Calu3 (cell line): Measurements from ENCODE around the gene CLCN7. TPM values are rescaled to one million over a fixed set of nuclear protein-coding genes. Genes with fewer than 3 reads are reported as not detected.
"Not testable (repeated sequence)": the region's sequence is repeated elsewhere in the genome, so short reads cannot be mapped to it uniquely, and the experiment has no call there.

Source experiments
- BruUV-seq: library from RNA; stranded (reverse); fragments of 400-500 nt; replicated peaks from 2 replicates; lab custom pipeline; 2021; lab: Mats Ljungman, UMichigan
- CTCF ChIA-PET: fragments of 300-600 bp; sonication (Branson Sonifier 250); formaldehyde crosslinking; loops from one replicate; lab custom pipeline; 2022; ENCODE audit warnings: antibody characterized with exemption; lab: Charles Lee
- DNase-seq: peaks from one replicate; pipeline ENCODE4 v3.0.0; 2022
- H3K27ac Mint-ChIP-seq: one replicate; pipeline ENCODE4 v1.8.0; 2022; ENCODE audit warnings: mixed read lengths; ENCODE audit not compliant: unreplicated experiment
- H3K27me3 Mint-ChIP-seq: one replicate; pipeline ENCODE4 v1.8.0; 2022; ENCODE audit warnings: mixed read lengths; ENCODE audit not compliant: unreplicated experiment
- H3K36me3 Mint-ChIP-seq: one replicate; pipeline ENCODE4 v1.8.0; 2022; ENCODE audit warnings: mild to moderate bottlenecking, moderate library complexity, mixed read lengths; ENCODE audit not compliant: insufficient read depth, unreplicated experiment
- H3K4me1 Mint-ChIP-seq: one replicate; pipeline ENCODE4 v1.8.0; 2022; ENCODE audit warnings: mild to moderate bottlenecking, low read depth, mixed read lengths; ENCODE audit not compliant: unreplicated experiment
- H3K4me3 Mint-ChIP-seq: one replicate; pipeline ENCODE4 v1.8.0; 2022; ENCODE audit warnings: mild to moderate bottlenecking, low read depth, moderate library complexity, mixed read lengths; ENCODE audit not compliant: unreplicated experiment
- H3K9me3 Mint-ChIP-seq: one replicate; pipeline ENCODE4 v1.8.0; 2022; ENCODE audit warnings: low read depth, mixed read lengths; ENCODE audit not compliant: unreplicated experiment
- intact Hi-C: fragments of 100-400 bp; cut with micrococcal nuclease; formaldehyde crosslinking; loops from one replicate; pipeline ENCODE4 v1.10.0; 2022; ENCODE audit not compliant: unreplicated experiment
- total RNA-seq: library from RNA; stranded (reverse); gene quantifications from 2 replicates; pipeline ENCODE4 v1.2.3, GENCODE V29; 2022
- TF ChIP-seq, protein P1 (sequence below): fragments of 200-600 bp; IDR thresholded peaks from one replicate; pipeline ENCODE4 v1.8.0; 2022; ENCODE audit warnings: antibody characterized with exemption; ENCODE audit not compliant: unreplicated experiment

Gene CLCN7
- total RNA-seq, 1 experiment from 2014 or later = 117 TPM

DNA sequence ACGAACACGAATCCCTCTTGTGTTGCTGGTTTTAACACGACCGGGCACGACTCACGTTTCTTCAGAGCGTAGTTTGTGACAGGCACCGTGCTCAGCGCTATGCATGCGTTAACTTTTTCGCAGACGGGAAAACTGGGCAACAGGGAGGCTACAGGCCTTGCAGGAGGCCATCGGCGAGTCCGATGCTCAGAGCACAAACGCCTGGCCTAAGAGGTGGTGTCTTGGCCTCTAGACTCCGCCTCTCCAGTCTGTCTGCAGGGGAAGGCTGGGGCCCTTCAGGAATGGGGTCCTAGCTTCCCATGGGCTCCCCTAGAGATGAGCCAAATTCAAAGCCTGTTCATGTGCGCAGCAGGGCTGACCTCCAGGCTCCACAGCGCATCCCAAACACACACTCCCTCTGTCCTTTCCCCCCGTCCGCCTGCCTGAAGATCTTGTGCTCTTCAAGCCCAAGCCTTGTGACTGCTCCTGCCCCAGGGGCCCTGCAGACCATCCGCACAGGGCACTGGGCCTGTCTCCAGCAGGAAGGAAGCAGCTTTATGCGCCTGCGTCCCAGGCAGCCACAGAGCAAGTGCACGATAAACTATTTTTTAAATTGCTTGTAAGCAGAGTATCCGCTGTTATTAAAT, 3.1 kb downstream of the CLCN7 start:
- peaks cover 18% of the 10 kb centered on the region for H3K4me1 Mint-ChIP-seq
- no peaks in the 10 kb centered on the region for H3K9me3 Mint-ChIP-seq
- no TSS peak for BruUV-seq
- H3K27me3 Mint-ChIP-seq = no peaks in the 10 kb centered on the region
- TF ChIP-seq, protein P1, sequence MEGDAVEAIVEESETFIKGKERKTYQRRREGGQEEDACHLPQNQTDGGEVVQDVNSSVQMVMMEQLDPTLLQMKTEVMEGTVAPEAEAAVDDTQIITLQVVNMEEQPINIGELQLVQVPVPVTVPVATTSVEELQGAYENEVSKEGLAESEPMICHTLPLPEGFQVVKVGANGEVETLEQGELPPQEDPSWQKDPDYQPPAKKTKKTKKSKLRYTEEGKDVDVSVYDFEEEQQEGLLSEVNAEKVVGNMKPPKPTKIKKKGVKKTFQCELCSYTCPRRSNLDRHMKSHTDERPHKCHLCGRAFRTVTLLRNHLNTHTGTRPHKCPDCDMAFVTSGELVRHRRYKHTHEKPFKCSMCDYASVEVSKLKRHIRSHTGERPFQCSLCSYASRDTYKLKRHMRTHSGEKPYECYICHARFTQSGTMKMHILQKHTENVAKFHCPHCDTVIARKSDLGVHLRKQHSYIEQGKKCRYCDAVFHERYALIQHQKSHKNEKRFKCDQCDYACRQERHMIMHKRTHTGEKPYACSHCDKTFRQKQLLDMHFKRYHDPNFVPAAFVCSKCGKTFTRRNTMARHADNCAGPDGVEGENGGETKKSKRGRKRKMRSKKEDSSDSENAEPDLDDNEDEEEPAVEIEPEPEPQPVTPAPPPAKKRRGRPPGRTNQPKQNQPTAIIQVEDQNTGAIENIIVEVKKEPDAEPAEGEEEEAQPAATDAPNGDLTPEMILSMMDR = no peak
- CTCF ChIA-PET = interaction anchor here (0.6 kb wide), 1 partner anchor 9 kb away, joined by 3 read pairs; no protein-coding TSS in a partner anchor
- peaks cover 33% of the 10 kb centered on the region for H3K36me3 Mint-ChIP-seq
- no peak for DNase-seq
- H3K27ac Mint-ChIP-seq = no peak overlapping the region
- H3K4me3 Mint-ChIP-seq = no peak overlapping the region
- intact Hi-C loops = no loop called here

DNA sequence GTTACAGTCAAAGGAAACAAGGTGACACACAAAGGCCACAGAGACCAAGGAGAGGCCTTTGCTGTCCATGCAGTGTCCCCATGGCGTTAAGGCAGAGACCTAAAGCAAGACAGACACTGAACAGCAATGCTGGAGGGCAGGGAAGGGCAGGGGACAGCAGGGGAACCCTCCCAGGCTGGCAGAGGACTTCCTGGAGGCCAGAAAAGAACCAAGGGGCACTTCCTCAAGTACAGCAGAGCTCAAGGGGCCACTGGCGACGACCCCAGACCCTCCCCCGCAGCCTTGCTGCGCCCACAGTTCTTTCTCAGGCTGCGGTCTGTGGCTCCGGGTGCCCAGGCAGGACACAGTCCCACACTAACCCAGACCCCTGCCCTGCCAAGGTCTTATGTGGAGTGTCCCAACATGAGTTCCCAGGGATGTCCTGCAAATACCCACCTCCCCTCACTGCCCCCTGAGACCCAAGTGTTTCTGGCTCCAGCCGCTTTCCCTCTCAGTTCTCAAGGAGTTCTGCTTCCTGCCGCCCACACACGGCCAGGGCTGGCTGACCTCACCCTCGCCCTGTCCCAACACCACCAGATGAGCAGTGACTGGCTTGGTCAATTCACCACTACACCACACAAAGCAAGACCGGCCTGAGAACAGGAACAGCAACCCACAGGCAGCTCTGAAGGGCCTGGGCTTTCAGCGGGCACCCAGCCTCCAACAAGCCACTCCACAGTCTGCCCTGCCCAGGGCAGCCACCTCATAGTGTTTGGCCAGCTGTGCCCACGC, 4.2 kb downstream of the CLCN7 start:
- H3K9me3 Mint-ChIP-seq = no peaks in the 10 kb centered on the region
- no TSS peak for BruUV-seq
- no peaks in the 10 kb centered on the region for H3K27me3 Mint-ChIP-seq
- intact Hi-C loops = no loop called here
- CTCF ChIA-PET = no interaction called here
- TF ChIP-seq, protein P1 = no peak
- no peak for DNase-seq
- H3K27ac Mint-ChIP-seq = no peak overlapping the region
- H3K4me1 Mint-ChIP-seq = peaks cover 18% of the 10 kb centered on the region
- peaks cover 28% of the 10 kb centered on the region for H3K36me3 Mint-ChIP-seq
- peak overlapping the region; percentile 38 for H3K4me3 Mint-ChIP-seq

DNA sequence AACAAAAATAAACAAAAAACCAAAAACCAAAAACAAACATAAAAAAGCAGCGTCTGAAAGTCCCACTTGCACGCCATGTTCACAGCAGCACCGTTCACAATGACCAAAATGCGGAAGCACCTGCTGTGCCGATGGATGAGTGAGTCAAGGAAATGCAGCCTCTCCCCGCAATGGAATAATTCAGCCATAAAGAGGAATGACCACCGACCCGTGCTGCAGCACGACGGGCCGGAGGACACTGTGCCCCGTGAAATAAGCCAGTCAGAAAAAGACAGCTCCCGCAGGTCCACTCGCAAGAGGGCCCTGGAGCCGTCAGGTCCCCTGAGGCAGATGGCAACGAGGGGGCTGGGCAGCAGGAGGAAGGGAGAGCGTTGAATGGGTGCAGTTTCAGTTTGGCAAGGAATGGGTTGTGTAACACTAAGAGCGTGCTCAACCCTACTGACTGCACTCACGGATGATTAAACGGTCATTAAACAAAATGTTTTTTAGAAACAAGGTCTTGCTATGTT, 5.1 kb downstream of the CLCN7 start:
- no TSS peak for BruUV-seq
- H3K4me1 Mint-ChIP-seq = peaks cover 18% of the 10 kb centered on the region
- peaks cover 19% of the 10 kb centered on the region for H3K36me3 Mint-ChIP-seq
- TF ChIP-seq, protein P1 = no peak
- no peaks in the 10 kb centered on the region for H3K9me3 Mint-ChIP-seq
- CTCF ChIA-PET = no interaction called here
- DNase-seq = no peak
- H3K27ac Mint-ChIP-seq = no peak overlapping the region
- H3K4me3 Mint-ChIP-seq = no peak overlapping the region
- intact Hi-C loops = no loop called here
- no peaks in the 10 kb centered on the region for H3K27me3 Mint-ChIP-seq

DNA sequence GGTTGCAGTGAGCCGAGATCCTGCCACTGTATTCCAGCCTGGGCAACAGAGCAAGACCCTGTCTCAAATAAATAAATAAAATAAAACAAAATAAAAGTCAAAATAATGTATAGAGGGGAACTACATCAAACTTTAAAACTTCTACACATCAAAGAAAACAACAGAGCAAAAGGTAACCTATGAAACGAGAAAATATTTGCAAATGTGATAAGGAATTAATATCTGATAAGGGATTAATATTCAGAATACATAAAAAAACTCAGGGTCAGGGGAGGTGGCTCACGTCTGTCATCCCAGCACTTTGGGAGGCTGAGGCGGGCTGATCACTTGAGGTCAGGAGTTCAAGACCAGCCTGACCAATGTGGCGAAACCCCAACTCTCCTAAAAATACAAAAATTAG, 5.7 kb downstream of the CLCN7 start:
- CTCF ChIA-PET, DNase-seq, H3K27ac Mint-ChIP-seq, intact Hi-C loops, H3K4me3 Mint-ChIP-seq, H3K9me3 Mint-ChIP-seq, BruUV-seq, H3K27me3 Mint-ChIP-seq: not testable (repeated sequence)
- Mint-ChIP-seq H3K36me3 (peaks cover 13% of the 10 kb centered on the region), H3K4me1 (peaks cover 18% of the 10 kb centered on the region)
